IMR-90 (cell line): ENCODE data around the gene UTP4.
"Not testable (repeated sequence)": the region's sequence is repeated elsewhere in the genome, so short reads cannot be mapped to it uniquely, and the experiment has no call there.

ENCODE experiments used
- CTCF ChIP-seq: conservative IDR thresholded peaks from 2 replicates; pipeline ENCODE4 v1.5.1; 2012; ENCODE audit warnings: mild to moderate bottlenecking, low read depth, low read length, improper control_type of control experiment
- MAFK ChIP-seq: IDR thresholded peaks from 2 replicates; pipeline ENCODE4 v1.6.1; 2012; ENCODE audit warnings: low read depth, low read length, improper control_type of control experiment

- TF ChIP-seq CTCF, MAFK: not testable (repeated sequence)
Measured at GRCh38 chr16:69124961-69125360, 7.5 kb upstream of the UTP4 start.
